ENCODE measurements around the gene DENND1A.

Gene DENND1A

DNA sequence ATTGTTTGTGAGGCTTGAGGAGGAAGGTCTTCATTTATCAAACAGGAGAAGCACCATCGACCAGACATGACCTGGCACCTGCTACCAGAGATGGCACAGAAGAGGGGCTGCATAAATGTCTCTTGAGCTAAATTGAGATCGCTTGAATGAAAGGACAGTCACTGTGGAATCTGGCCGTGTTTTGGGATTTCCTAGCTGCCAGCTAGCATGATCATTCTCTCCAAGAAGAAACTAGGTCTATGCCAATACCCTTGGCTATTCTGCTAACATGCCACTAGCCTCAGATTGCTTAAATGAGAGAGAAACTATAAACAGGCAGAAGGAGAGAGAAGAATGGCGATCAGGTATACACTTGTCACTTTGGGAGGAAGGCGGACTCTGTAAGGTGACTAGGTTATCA lies 324.6 kb downstream of the DENND1A start:
- in situ Hi-C loops (cut with HindIII; ENCODE audit: low sequenced_read_pairs): no loop called here
- H3K4me3 ChIP-seq (ENCODE audit: low read depth, low read length): no peak overlapping the region
- TF ChIP-seq, protein P1, sequence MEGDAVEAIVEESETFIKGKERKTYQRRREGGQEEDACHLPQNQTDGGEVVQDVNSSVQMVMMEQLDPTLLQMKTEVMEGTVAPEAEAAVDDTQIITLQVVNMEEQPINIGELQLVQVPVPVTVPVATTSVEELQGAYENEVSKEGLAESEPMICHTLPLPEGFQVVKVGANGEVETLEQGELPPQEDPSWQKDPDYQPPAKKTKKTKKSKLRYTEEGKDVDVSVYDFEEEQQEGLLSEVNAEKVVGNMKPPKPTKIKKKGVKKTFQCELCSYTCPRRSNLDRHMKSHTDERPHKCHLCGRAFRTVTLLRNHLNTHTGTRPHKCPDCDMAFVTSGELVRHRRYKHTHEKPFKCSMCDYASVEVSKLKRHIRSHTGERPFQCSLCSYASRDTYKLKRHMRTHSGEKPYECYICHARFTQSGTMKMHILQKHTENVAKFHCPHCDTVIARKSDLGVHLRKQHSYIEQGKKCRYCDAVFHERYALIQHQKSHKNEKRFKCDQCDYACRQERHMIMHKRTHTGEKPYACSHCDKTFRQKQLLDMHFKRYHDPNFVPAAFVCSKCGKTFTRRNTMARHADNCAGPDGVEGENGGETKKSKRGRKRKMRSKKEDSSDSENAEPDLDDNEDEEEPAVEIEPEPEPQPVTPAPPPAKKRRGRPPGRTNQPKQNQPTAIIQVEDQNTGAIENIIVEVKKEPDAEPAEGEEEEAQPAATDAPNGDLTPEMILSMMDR (IDR thresholded peaks at IDR 0.05; ENCODE audit: low read depth, low read length, missing control alignments): no peak
- no peak for DNase-seq (ENCODE audit: low read depth)

DNA sequence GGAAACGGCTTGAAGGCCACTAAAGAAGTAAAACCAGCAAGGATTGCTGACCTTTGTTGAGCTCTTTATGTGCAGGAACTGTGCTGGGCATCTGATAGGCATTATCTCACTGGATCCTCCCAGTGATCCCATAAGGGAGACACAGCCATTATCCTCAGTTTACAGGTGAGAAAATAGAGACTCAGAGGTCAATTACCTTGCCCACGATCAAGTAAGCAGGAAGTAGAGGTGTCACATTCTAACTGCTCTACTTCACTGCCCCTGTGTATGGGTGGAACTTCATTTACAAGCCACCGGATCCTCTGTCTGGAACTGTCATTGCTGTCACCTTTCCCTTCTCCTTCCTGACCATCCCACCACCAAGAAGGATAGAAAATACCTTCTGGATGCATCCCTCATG lies 325.1 kb downstream of the DENND1A start:
- DNase-seq (ENCODE audit: low read depth): no peak
- TF ChIP-seq, protein P1 (IDR thresholded peaks at IDR 0.05; ENCODE audit: low read depth, low read length, missing control alignments): no peak
- no peak overlapping the region for H3K4me3 ChIP-seq (ENCODE audit: low read depth, low read length)
- in situ Hi-C loops (cut with HindIII; ENCODE audit: low sequenced_read_pairs): no loop called here

DNA sequence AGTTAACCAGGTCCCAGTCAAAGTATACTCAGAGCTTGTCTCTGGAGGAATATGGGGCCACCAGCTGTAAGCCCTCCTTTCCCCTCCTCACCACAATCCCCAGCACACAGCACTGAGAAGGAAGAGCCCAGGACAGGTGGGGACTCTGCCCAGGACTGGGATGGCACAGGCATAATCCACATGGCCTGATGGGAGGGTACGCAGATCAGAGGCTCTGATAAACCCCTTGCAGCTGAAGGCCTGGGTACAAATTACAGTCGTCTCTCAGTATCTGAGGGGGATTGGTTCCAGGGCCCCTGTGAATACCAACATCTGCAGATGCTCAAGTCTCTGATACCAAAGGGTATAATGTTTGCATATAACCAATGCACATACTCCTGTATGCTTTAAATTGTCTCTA lies 328.1 kb downstream of the DENND1A start:
- in situ Hi-C loops (cut with HindIII; ENCODE audit: low sequenced_read_pairs): no loop called here
- TF ChIP-seq, protein P1 (IDR thresholded peaks at IDR 0.05; ENCODE audit: low read depth, low read length, missing control alignments): no peak
- no peak for DNase-seq (ENCODE audit: low read depth)
- no peak overlapping the region for H3K4me3 ChIP-seq (ENCODE audit: low read depth, low read length)

DNA sequence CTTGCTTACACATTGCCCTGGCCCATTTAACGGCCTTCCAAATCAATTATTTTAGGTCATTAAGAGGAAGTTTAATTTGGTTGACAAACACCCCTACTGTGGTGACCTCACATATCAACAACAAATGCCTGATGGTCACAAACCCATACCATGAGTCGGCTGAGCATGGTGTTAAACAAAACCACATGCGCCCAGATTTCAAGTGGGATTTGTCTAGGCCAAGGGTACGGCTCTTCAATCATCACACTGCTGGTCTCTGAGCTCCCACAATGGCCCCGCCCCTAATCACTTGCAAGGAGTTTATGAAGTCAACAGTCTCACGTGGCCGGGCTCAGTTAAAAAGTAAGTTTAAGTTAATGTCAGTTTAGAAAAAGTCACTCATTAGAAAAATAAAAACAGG lies 330.1 kb downstream of the DENND1A start:
- no peak for DNase-seq (ENCODE audit: low read depth)
- H3K4me3 ChIP-seq (ENCODE audit: low read depth, low read length): no peak overlapping the region
- TF ChIP-seq, protein P1 (IDR thresholded peaks at IDR 0.05; ENCODE audit: low read depth, low read length, missing control alignments): no peak
- in situ Hi-C loops (cut with HindIII; ENCODE audit: low sequenced_read_pairs): no loop called here

DNA sequence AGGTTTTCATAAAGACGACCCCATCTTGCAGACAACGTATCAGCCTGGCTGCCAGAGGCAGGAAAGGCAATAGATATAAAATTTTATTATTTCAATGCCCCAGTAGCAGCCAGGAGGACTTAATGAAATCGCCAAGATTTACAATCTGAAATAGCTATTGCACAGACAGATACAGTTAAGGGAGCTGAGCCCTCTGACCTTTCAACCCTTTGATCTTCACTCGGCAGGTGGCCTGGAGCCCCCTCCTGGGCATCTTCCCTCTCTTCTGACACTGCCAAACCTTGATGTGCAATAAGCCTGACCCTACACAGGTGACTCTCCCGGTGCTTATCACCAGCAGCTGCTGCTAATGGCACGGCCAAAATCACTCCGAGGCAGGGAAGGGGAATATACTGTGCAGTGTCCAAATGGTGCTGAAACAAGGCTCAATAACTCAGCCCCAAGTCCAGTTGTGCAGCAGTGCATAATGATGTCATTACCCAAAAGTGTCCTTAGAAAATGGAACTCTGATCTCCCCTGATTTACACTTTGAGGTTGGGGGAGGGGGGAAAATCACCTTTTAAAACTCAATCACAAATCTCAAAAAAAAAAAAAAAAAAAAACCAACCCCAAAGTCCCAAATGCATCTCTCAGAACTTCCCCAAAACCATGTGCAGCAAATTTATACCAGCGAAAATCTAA lies 331.9 kb downstream of the DENND1A start:
- in situ Hi-C loops (cut with HindIII; ENCODE audit: low sequenced_read_pairs): no loop called here

DNA sequence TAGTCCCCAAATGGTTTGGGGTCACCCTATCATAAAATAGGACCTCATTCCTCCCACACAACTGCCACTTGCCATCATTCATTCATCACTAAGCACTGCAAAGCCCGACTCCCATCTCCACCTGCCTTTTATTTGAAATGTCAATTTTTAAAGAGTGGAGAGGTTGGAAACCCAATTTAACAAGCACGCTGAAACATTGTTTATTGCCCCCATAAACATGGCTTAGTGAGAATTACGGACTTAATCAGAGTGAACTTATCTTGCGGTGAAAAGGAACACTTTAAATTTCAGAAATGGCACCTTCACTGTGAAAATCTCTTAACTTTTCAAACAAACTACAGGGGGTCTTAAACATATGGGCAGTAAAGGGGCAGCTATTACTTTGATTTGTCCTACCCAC lies 332.9 kb downstream of the DENND1A start:
- no peak overlapping the region for H3K4me3 ChIP-seq (ENCODE audit: low read depth, low read length)
- TF ChIP-seq, protein P1 (IDR thresholded peaks at IDR 0.05; ENCODE audit: low read depth, low read length, missing control alignments): no peak
- DNase-seq (ENCODE audit: low read depth): no peak
- in situ Hi-C loops (cut with HindIII; ENCODE audit: low sequenced_read_pairs): no loop called here

More for the DNA sequence above, 331.9 kb downstream of the DENND1A start:
- no peak for DNase-seq (ENCODE audit: low read depth)
- no peak overlapping the region for H3K4me3 ChIP-seq (ENCODE audit: low read depth, low read length)
- TF ChIP-seq, protein P1 (IDR thresholded peaks at IDR 0.05; ENCODE audit: low read depth, low read length, missing control alignments): no peak
